K562 (cell line): ENCODE data around the gene ARPC1A. TPM values are rescaled to one million over a fixed set of nuclear protein-coding genes. Genes with fewer than 3 reads are reported as not detected.

Experiments
- CBX2 ChIP-seq: fragments of 200-600 bp; sonication (generic); IDR thresholded peaks from one replicate; pipeline ENCODE4 v1.6.1; 2012; ENCODE audit warnings: mild to moderate bottlenecking, low read length, inconsistent platforms; ENCODE audit not compliant: insufficient read depth, poor library complexity, severe bottlenecking
- HMGN3 ChIP-seq: IDR thresholded peaks from 2 replicates; pipeline ENCODE4 v1.6.1; 2011; ENCODE audit warnings: borderline replicate concordance, low read depth, mild to moderate bottlenecking, mixed read lengths, low read length; ENCODE audit not compliant: insufficient read length; ENCODE audit errors: extremely low read depth
- PRPF4 ChIP-seq: fragments of 200-400 bp; formaldehyde crosslinking; IDR thresholded peaks from one replicate; pipeline ENCODE4 v1.6.1; 2017; ENCODE audit warnings: low read length, low read depth, mild to moderate bottlenecking; ENCODE audit not compliant: insufficient read depth, poor library complexity, severe bottlenecking
- RBBP5 ChIP-seq: fragments of 200-600 bp; sonication (generic); IDR thresholded peaks from 2 replicates; pipeline ENCODE4 v1.6.1; 2012; ENCODE audit warnings: borderline replicate concordance, mild to moderate bottlenecking, low read length, control low read depth, inconsistent platforms; ENCODE audit not compliant: insufficient read depth, poor library complexity, severe bottlenecking
- RCOR1 ChIP-seq, 2 experiments: IDR thresholded peaks; 2 replicates each; pipeline ENCODE4 v1.6.1; 2012; ENCODE audit warnings: low read depth in 2 of 2, low read length in 2 of 2, borderline replicate concordance in 1 of 2, improper control_type of control experiment in 1 of 2
- SMAD3 ChIP-seq: fragments of 450-650 bp; formaldehyde crosslinking; conservative IDR thresholded peaks from 2 replicates; pipeline ENCODE4 v1.4.0; 2020; ENCODE audit warnings: mild to moderate bottlenecking
- SRSF1 ChIP-seq: fragments of 200-400 bp; formaldehyde crosslinking; IDR thresholded peaks from 2 replicates; pipeline ENCODE4 v1.6.1; 2017; ENCODE audit warnings: mild to moderate bottlenecking, low read depth, low read length, moderate library complexity
- TOE1 ChIP-seq, 2 experiments: fragments of 450-650 bp in 1 of 2; sonication (generic) in 1 of 2; formaldehyde crosslinking in 1 of 2; IDR thresholded peaks; 2 replicates each; pipeline versions ENCODE4 v1.7.1 to v1.8.0; 2016 to 2022; ENCODE audit warnings: borderline replicate concordance in 2 of 2, mild to moderate bottlenecking in 2 of 2, antibody characterized with exemption in 1 of 2, inconsistent platforms in 1 of 2, low read depth in 1 of 2, missing genetic modification reagents in 1 of 2, moderate library complexity in 1 of 2
- ZFPM2 ChIP-seq: fragments of 250-450 bp; sonication (Bioruptor Pico); IDR thresholded peaks from 2 replicates; pipeline ENCODE4 v1.5.1; 2022; ENCODE audit warnings: mild to moderate bottlenecking
- ZNF124 ChIP-seq: sonication (generic); formaldehyde crosslinking; IDR thresholded peaks from 2 replicates; pipeline ENCODE4 v1.8.1; 2022; ENCODE audit warnings: missing genetic modification reagents
- ZNF408 ChIP-seq: fragments of 250-450 bp; sonication (Bioruptor Pico); IDR thresholded peaks from 2 replicates; pipeline ENCODE4 v1.4.0; 2020; ENCODE audit warnings: low read depth, mild to moderate bottlenecking, moderate library complexity
- ZNF444 ChIP-seq: fragments of 250-450 bp; sonication (Bioruptor Pico); IDR thresholded peaks from 2 replicates; pipeline ENCODE4 v1.4.0; 2020; ENCODE audit warnings: mild to moderate bottlenecking, moderate library complexity
- ZNF668 ChIP-seq: fragments of 250-450 bp; sonication (Bioruptor Pico); IDR thresholded peaks from 2 replicates; pipeline ENCODE4 v1.8.0; 2022; ENCODE audit warnings: mild to moderate bottlenecking, inconsistent platforms
- ZNF830 ChIP-seq: fragments of 250-450 bp; sonication (Bioruptor Pico); IDR thresholded peaks from 2 replicates; pipeline ENCODE4 v1.5.0; 2021; ENCODE audit warnings: mild to moderate bottlenecking
- polyA plus RNA-seq, 8 experiments: library from polyadenylated mRNA; depleted of rRNA in 4 of 8; stranded (reverse) in 5 of 8; unstranded in 3 of 8; fragments of >200 nt; fragmentation: Nextera tagmentation in 2 of 8; fragmentation: Illumina TruSeq in 1 of 8; extraction: Ambion mirVana in 2 of 8; extraction: Trizol in 1 of 8; gene quantifications; 2 replicates each; pipeline versions ENCODE4 v1.2.1 to v1.2.3, GENCODE V29; 2011 to 2014; ENCODE audit warnings: inconsistent platforms in 1 of 8, missing spikeins in 1 of 8
- total RNA-seq, 7 experiments: library from RNA; depleted of rRNA in 6 of 7; stranded (reverse); fragments of >200 nt in 6 of 7; fragmentation: Illumina TruSeq in 2 of 7; extraction: Trizol in 2 of 7; gene quantifications; 2 replicates each; pipeline versions ENCODE4 v1.2.1 to v1.2.3, GENCODE V29; 2011 to 2021; ENCODE audit warnings: low replicate concordance in 1 of 7
- TF ChIP-seq, protein P1 (sequence below): sonication (generic); formaldehyde crosslinking; IDR thresholded peaks from 2 replicates; pipeline ENCODE4 v1.9.0; 2022; ENCODE audit warnings: mild to moderate bottlenecking, missing genetic modification reagents
- TF ChIP-seq, protein P2 (sequence below): sonication (generic); formaldehyde crosslinking; IDR thresholded peaks from 2 replicates; pipeline ENCODE4 v1.8.0; 2022; ENCODE audit warnings: missing genetic modification reagents, mild to moderate bottlenecking, borderline replicate concordance
- TF ChIP-seq, protein P3 (sequence below): fragments of 200-400 bp; formaldehyde crosslinking; IDR thresholded peaks from 2 replicates; pipeline ENCODE4 v1.6.1; 2017; ENCODE audit warnings: mild to moderate bottlenecking, low read depth, low read length, moderate library complexity
- TF ChIP-seq, protein P4 (sequence below): IDR thresholded peaks from 3 replicates; pipeline ENCODE4 v1.6.1; 2011; ENCODE audit warnings: borderline replicate concordance, mild to moderate bottlenecking; ENCODE audit not compliant: insufficient read length, insufficient read depth
- TF ChIP-seq, protein P5 (sequence below): IDR thresholded peaks from 2 replicates; pipeline ENCODE4 v1.6.1; 2014; ENCODE audit warnings: antibody characterized with exemption

ARPC1A gene
- total and polyA plus RNA-seq, 9 of the 15 experiments (the other 6 are each of a cell fraction or from before 2014, with no cell fraction given): 39.5 to 151 (median 86.1) TPM

DNA sequence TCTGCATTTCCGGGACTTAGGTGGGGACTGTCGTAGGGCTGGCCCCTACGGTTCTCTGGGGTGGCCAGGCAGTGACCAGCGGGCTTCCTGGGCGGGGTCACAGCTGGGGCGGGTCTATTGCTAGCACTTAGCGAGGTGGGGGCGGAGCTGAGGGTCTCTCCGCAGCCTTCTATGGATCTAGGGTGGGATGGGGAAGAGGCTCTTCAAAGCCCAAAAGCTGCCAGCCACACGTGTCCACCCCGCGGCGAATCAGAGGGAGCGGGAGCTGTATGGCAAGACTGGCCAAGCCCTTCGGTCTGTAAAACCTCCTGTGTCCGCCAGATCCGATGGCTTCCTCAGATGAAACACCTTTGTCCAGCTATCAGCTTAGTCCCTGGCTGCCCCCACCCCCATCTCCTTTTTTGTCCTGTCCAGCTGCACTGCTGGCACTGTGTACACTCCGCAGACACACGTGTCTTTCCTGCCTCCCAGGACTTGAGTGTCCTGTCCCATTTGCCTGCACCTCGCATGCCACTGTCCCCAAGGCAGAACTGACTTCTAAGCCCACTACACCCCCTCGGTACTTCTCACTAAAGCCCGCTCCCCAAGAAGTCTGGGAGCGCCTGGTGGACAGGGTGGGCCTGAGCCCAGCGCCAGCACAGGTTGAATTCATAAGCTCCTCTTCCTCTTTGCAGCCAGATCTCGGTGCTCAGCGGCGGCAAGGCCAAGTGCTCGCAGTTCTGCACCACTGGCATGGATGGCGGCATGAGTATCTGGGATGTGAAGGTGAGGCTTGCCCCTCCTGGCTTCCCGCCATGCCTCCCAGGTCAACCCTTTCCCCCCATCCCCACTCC lies 67.9 kb downstream of the ARPC1A start (continued):
- TF ChIP-seq, protein P1, sequence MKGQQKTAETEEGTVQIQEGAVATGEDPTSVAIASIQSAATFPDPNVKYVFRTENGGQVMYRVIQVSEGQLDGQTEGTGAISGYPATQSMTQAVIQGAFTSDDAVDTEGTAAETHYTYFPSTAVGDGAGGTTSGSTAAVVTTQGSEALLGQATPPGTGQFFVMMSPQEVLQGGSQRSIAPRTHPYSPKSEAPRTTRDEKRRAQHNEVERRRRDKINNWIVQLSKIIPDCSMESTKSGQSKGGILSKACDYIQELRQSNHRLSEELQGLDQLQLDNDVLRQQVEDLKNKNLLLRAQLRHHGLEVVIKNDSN: no peak
- TF ChIP-seq ZNF668 (no peak), TOE1 (IDR thresholded peaks at IDR 0.05; ENCODE audit: borderline replicate concordance) (no peak), TOE1 (CRISPR knock-in tag; IDR thresholded peaks at IDR 0.05; ENCODE audit: borderline replicate concordance, low read depth) (no peak), ZNF408 (no peak), SRSF1 (no peak), HMGN3 (no peak), RCOR1 (IDR thresholded peaks at IDR 0.05; ENCODE audit: borderline replicate concordance in 1 of 2, low read depth in 2 of 2, low read length in 2 of 2) (no peak), ZNF830 (CRISPR knock-in tag) (no peak), ZFPM2 (CRISPR knock-in tag) (no peak), ZNF124 (CRISPR knock-in tag) (no peak), ZNF444 (no peak), RBBP5 (no peak), SMAD3 (no peak), CBX2 (no peak), PRPF4 (no peak)
- TF ChIP-seq, protein P2, sequence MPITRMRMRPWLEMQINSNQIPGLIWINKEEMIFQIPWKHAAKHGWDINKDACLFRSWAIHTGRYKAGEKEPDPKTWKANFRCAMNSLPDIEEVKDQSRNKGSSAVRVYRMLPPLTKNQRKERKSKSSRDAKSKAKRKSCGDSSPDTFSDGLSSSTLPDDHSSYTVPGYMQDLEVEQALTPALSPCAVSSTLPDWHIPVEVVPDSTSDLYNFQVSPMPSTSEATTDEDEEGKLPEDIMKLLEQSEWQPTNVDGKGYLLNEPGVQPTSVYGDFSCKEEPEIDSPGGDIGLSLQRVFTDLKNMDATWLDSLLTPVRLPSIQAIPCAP (CRISPR knock-in tag): no peak
- TF ChIP-seq, protein P3, sequence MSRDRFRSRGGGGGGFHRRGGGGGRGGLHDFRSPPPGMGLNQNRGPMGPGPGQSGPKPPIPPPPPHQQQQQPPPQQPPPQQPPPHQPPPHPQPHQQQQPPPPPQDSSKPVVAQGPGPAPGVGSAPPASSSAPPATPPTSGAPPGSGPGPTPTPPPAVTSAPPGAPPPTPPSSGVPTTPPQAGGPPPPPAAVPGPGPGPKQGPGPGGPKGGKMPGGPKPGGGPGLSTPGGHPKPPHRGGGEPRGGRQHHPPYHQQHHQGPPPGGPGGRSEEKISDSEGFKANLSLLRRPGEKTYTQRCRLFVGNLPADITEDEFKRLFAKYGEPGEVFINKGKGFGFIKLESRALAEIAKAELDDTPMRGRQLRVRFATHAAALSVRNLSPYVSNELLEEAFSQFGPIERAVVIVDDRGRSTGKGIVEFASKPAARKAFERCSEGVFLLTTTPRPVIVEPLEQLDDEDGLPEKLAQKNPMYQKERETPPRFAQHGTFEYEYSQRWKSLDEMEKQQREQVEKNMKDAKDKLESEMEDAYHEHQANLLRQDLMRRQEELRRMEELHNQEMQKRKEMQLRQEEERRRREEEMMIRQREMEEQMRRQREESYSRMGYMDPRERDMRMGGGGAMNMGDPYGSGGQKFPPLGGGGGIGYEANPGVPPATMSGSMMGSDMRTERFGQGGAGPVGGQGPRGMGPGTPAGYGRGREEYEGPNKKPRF: no peak
- TF ChIP-seq, protein P4, sequence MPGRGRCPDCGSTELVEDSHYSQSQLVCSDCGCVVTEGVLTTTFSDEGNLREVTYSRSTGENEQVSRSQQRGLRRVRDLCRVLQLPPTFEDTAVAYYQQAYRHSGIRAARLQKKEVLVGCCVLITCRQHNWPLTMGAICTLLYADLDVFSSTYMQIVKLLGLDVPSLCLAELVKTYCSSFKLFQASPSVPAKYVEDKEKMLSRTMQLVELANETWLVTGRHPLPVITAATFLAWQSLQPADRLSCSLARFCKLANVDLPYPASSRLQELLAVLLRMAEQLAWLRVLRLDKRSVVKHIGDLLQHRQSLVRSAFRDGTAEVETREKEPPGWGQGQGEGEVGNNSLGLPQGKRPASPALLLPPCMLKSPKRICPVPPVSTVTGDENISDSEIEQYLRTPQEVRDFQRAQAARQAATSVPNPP: no peak
- TF ChIP-seq, protein P5, sequence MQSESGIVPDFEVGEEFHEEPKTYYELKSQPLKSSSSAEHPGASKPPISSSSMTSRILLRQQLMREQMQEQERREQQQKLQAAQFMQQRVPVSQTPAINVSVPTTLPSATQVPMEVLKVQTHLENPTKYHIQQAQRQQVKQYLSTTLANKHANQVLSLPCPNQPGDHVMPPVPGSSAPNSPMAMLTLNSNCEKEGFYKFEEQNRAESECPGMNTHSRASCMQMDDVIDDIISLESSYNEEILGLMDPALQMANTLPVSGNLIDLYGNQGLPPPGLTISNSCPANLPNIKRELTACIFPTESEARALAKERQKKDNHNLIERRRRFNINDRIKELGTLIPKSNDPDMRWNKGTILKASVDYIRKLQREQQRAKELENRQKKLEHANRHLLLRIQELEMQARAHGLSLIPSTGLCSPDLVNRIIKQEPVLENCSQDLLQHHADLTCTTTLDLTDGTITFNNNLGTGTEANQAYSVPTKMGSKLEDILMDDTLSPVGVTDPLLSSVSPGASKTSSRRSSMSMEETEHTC: no peak
